ENCODE data around the gene SARNP.
"Not testable (repeated sequence)": the region's sequence is repeated elsewhere in the genome, so short reads cannot be mapped to it uniquely, and the experiment has no call there.

SARNP gene, protein sequence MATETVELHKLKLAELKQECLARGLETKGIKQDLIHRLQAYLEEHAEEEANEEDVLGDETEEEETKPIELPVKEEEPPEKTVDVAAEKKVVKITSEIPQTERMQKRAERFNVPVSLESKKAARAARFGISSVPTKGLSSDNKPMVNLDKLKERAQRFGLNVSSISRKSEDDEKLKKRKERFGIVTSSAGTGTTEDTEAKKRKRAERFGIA

GRCh38 chr12:55817345-55818139 lies at the start of gene SARNP, which contains the start of gene ORMDL2:
SARNP (minus strand) TSS chr12:55817724; CDS start chr12:55817701, 23 bp downstream.
ORMDL2 (plus strand) TSS chr12:55818041; CDS start chr12:55819000, 959 bp downstream.
- DNase-seq (ENCODE audit: low read depth): peak; percentile 91

DNA sequence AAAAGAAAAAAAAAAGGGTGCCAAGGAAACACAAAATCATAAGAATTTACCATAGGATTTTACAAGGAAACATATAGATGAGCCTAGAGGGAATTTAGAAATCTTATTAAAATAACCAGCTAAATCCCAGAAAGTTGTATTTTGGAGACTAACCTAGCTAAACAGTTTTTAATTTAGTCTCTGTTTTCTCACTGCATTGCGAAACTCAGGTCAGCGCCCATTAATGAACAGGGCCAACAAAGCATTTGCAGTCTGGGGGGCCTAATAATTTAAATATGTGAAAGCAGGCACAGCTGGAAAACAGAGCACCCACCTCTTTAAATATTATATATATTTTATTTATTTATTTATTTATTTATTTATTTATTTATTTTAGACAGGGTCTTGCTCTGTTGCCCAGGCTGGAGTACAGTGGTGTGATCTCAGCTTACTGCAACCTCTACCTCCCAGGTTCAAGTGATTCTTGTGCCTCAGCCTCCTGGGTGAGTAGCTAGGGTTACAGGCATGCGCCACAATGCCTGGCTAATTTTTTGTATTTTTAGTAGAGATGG lies 49.0 kb upstream of the SARNP start:
- DNase-seq (ENCODE audit: low read depth): not testable (repeated sequence)

GRCh38 chr12:55865327-55865726 lies 47.8 kb upstream of the SARNP start:
- no peak for DNase-seq (ENCODE audit: low read depth)

GRCh38 chr12:55862931-55863330 lies 45.4 kb upstream of the SARNP start:
- not testable (repeated sequence) for DNase-seq (ENCODE audit: low read depth)

- DNase-seq (ENCODE audit: low read depth): no peak
These were observed 44.8 kb upstream of the SARNP start for GRCh38 chr12:55862286-55862685.

- DNase-seq (ENCODE audit: low read depth): no peak
These were observed 44.3 kb upstream of the SARNP start for GRCh38 chr12:55861871-55862270.

GRCh38 chr12:55861396-55861795 lies 43.9 kb upstream of the SARNP start:
- DNase-seq (ENCODE audit: low read depth): no peak

DNA sequence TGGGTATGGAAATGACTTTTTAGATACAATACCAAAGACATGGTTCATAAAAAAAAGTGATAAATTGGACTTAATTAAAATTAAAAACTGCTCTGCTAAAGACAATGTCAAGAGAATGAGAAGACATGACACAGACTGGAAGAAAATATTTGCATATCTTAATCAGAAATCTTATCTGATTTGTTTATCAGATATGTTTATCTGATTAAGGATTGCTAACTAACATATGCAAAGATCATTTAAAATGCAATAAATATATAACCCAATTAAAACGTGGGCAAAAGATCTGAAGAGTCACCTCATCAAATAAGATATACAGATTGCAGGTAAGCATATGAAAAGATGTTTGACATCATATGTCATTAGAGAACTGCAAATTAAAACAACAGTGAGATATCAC lies 35.2 kb upstream of the SARNP start:
- no peak for DNase-seq (ENCODE audit: low read depth)

DNA sequence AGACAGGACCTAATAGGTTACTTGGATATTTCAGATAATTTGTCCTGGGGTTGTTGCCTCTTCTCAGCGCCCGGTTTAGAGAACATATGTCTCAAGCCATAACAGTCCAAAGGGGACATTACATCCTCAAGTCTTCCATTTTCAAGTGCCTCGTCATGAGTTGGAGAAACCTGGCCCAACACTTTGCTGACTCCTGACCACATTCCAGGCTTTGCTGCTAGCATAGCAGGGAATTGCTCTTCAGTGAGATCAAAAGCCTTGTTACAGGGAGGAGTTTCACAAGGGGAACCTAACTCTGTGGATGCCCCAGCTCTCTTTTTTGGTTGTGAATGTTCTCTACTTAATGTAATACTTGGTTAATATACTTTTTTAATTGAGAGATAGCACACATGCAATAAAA lies 33.4 kb upstream of the SARNP start:
- DNase-seq (ENCODE audit: low read depth): no peak

DNA sequence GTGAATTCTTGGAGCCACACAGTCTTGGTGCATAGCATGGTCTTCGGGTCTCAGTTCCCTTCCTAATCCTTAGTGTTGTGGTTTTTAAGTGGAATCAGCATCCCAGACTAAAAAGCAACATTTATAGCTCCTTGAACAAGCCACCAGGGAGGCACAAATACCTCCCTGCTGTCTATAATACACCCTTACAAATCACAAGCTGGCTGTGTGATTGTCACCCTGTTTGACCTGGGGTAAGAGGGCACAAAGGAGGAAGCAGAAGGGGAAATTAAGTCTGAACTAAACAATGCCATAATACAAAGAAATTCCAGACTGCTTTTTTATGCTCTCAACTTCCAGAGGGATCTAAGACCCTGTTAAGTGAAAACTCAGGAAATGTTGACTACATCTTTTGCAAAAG lies 32.9 kb upstream of the SARNP start:
- DNase-seq (ENCODE audit: low read depth): no peak

GRCh38 chr12:55849616-55850343 lies 32.3 kb upstream of the SARNP start:
- DNase-seq (ENCODE audit: low read depth): no peak

- DNase-seq (ENCODE audit: low read depth): no peak
These were observed 30.2 kb upstream of the SARNP start for GRCh38 chr12:55847603-55848291.

GRCh38 chr12:55847033-55847432 lies 29.5 kb upstream of the SARNP start:
- DNase-seq (ENCODE audit: low read depth): no peak

GRCh38 chr12:55845785-55846496 lies 28.4 kb upstream of the SARNP start:
- DNase-seq (ENCODE audit: low read depth): no peak

GRCh38 chr12:55845361-55845760 lies 27.8 kb upstream of the SARNP start:
- no peak for DNase-seq (ENCODE audit: low read depth)

GRCh38 chr12:55844961-55845360 lies 27.4 kb upstream of the SARNP start:
- no peak for DNase-seq (ENCODE audit: low read depth)

GRCh38 chr12:55843431-55843830 lies 25.9 kb upstream of the SARNP start:
- no peak for DNase-seq (ENCODE audit: low read depth)

- no peak for DNase-seq (ENCODE audit: low read depth)
These were observed 25.3 kb upstream of the SARNP start, which contains the start of gene MMP19 for GRCh38 chr12:55842681-55843429. MMP19 (minus strand) TSS chr12:55842936; CDS start chr12:55842830, 106 bp downstream.

DNA sequence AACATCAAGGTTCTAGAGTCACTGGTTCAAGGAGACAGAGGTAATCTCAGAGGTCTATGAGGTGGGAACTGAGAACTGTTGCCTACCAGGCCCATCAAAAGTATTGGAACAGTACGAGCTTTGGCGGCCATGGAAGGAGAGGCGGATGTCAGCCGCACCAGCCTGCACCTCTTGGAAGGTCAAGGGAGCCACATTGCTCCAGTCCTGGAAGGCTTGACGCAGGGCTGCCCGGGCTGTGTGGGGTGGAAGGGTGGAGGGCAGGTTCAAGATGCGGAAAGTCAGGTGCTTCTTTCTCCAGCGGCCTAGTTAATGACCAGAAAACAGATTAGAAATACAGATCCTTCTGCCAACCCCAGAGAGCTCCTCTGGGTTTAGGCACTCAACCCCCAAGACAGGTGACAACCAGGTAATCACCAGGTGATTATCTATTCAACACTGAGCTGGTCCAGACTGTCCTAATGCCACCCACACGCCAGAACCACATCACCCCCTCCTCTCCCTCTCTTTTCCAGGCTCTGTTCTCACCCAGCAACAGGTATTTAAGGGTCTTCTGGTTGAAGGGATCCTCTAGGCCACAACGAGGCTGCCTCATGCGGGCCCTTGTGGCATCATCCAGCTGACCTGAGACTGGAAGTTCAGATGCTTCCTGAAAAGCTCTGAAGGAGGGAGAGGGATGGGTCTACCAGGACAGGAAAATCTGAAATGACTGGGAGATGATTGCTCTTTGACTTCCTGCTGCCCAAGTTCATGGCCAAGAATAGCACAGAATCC lies 23.2 kb upstream of the SARNP start:
- DNase-seq (ENCODE audit: low read depth): no peak

All from activated T-helper 1 cell treated with Interleukin-2 at 50 U/mL for 16 hours (primary cell).